Spleen (tissue), 11 donors: ENCODE measurements around the gene PYHIN1. TPM values are rescaled to one million over a fixed set of nuclear protein-coding genes. Genes with fewer than 3 reads are reported as not detected.
A peak's percentile ranks its signal among the peaks of the same experiment; 100 is the strongest.

Experiments used
- DNase-seq: peaks from one replicate; pipeline ENCODE4 v3.0.0-alpha.2; 2020
- H3K27ac ChIP-seq, 8 donors: fragments of 200-600 bp; sonication (generic) in 7 of 8; 1 replicate in 4 of 8; 2 replicates in 4 of 8; pipeline versions ENCODE4 v1.5.0 to v1.8.0; 2016 to 2021; ENCODE audit warnings: inconsistent platforms in 4 of 8, mild to moderate bottlenecking in 4 of 8, moderate library complexity in 1 of 8
- H3K27me3 ChIP-seq, 7 donors: fragments of 200-600 bp; sonication (generic) in 6 of 7; replicated peaks in 1 of 7; 1 replicate in 4 of 7; 2 replicates in 3 of 7; pipeline versions ENCODE4 v1.5.0 to v1.8.0; 2016 to 2021; ENCODE audit warnings: inconsistent platforms in 3 of 7, mild to moderate bottlenecking in 1 of 7
- H3K36me3 ChIP-seq, 6 donors: fragments of 200-600 bp; sonication (generic) in 5 of 6; 1 replicate in 4 of 6; 2 replicates in 2 of 6; pipeline versions ENCODE4 v1.5.0 to v1.8.0; 2016 to 2021; ENCODE audit warnings: inconsistent platforms in 2 of 6
- H3K4me1 ChIP-seq, 6 donors: fragments of 200-600 bp; sonication (generic) in 5 of 6; 1 replicate in 3 of 6; 2 replicates in 3 of 6; pipeline versions ENCODE4 v1.5.0 to v1.8.0; 2016 to 2021; ENCODE audit warnings: inconsistent platforms in 3 of 6
- H3K4me3 ChIP-seq, 8 donors: fragments of 200-600 bp; sonication (generic) in 7 of 8; 1 replicate in 4 of 8; 2 replicates in 4 of 8; pipeline versions ENCODE4 v1.5.0 to v1.8.0; 2016 to 2021; ENCODE audit warnings: inconsistent platforms in 4 of 8, mild to moderate bottlenecking in 4 of 8, moderate library complexity in 2 of 8
- H3K9me3 ChIP-seq, 8 donors: fragments of 200-600 bp; sonication (generic) in 7 of 8; 1 replicate in 4 of 8; 2 replicates in 4 of 8; pipeline versions ENCODE4 v1.5.0 to v1.8.0; 2016 to 2021; ENCODE audit warnings: inconsistent platforms in 4 of 8
- POLR2A ChIP-seq, 3 donors: fragments of 450-650 bp; IDR thresholded peaks; one replicate each; pipeline ENCODE4 v1.5.1; 2017; ENCODE audit warnings: antibody characterized with exemption in 3 of 3, mild to moderate bottlenecking in 1 of 3
- POLR2AphosphoS5 ChIP-seq, 3 donors: sonication (generic); formaldehyde crosslinking; IDR thresholded peaks; one replicate each; pipeline ENCODE4 v1.5.1; 2017; ENCODE audit warnings: antibody characterized with exemption in 3 of 3
- WGBS, 5 donors: extraction: QIAGEN DNeasy Blood & Tissue Kit in 3 of 5; methylation state at CpG; one replicate each; pipeline versions ENCODE4 v1.1.5 to v1.1.7; 2013 to 2018; 5-methylcytosine and 5-hydroxymethylcytosine counted together
- intact Hi-C: fragments of 100-400 bp; cut with DNase I; formaldehyde crosslinking; loops from one replicate; pipeline ENCODE4 v1.15.0; 2023; ENCODE audit warnings: low total_unique reads
- polyA plus RNA-seq, 3 donors: library from polyadenylated mRNA; stranded (reverse); fragments of 200-250 nt; gene quantifications; one replicate each; pipeline ENCODE4 v1.2.1, GENCODE V29; 2013
- total RNA-seq, 7 donors: library from RNA; depleted of rRNA in 3 of 7; stranded (reverse); fragments of >200 nt in 3 of 7; fragmentation: NEBNext Ultra II Directional in 4 of 7; extraction: Animal tissue kit (Norgen Biotek cat#: 25700) in 4 of 7; gene quantifications; one replicate each; pipeline versions ENCODE4 v1.1.0 to v1.2.1, GENCODE V29; 2016 to 2021
- TF ChIP-seq, protein P1 (sequence below), 11 experiments: fragments of 200-600 bp in 7 of 11; fragments of 450-650 bp in 4 of 11; sonication (generic) in 4 of 11; IDR thresholded peaks in 8 of 11; conservative IDR thresholded peaks in 3 of 11; 1 replicate in 7 of 11; 2 replicates in 4 of 11; pipeline versions ENCODE4 v1.4.0 to v1.8.0; 2016 to 2021; ENCODE audit warnings: antibody characterized with exemption in 11 of 11, inconsistent platforms in 4 of 11, mild to moderate bottlenecking in 1 of 11
- donor health status: healthy with polysubstance abuse.
- donor health status: DM: no; HTN: no; CAD: no; lungs with moderate emphysema.
- donor health status: DM: no; HTN: no; CAD: no.
- donor health status: Bipolar disorder and iron deficiency.
- donor health status: healthy.
- donor health status: DM: no; HTN: no; CAD: no.
- donor health status: DM: yes; HTN: yes; CAD: no.

PYHIN1 gene
- total and polyA plus RNA-seq, 10 donors: 3.5 to 48.2 (median 21.2) TPM

DNA sequence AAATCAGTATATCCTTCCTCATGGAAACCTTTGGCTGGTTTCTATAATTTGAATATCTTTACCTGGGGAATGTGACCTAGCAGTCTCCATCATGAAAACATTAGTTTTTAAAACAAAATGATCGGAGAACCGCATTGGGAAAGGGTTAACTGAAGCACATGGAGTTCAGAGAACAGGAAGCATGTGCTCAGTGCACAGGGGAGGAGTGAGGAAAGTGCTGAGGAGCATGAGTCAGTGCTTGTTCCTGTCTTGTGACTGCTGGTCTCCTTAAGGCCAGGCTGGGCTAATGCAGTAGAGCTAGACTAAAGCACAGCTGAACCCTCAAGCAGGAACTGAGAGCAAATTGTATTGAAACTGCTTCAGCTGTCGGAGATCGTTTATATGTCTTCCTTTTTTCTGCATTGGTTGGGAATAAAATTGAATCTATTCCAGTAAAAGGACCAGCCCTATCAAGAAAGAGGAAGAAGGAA lies 84.1 kb downstream of the PYHIN1 start:
- peak; percentile 85 for DNase-seq
- peak overlapping the region in 7 of 8 donors; percentile 0 to 83 (median 21) for H3K4me3 ChIP-seq
- 7 to 16% (median 10%) methylated on average over 4 of the region's 4 CpGs for WGBS, 5 donors
- intact Hi-C loops: loop anchor here (10.0 kb wide), 1 partner anchor 49 kb away; no protein-coding TSS in a partner anchor
- no peaks in the 10 kb centered on the region for H3K9me3 ChIP-seq
- H3K27me3 ChIP-seq: no peaks in the 10 kb centered on the region
- TF ChIP-seq, protein P1, sequence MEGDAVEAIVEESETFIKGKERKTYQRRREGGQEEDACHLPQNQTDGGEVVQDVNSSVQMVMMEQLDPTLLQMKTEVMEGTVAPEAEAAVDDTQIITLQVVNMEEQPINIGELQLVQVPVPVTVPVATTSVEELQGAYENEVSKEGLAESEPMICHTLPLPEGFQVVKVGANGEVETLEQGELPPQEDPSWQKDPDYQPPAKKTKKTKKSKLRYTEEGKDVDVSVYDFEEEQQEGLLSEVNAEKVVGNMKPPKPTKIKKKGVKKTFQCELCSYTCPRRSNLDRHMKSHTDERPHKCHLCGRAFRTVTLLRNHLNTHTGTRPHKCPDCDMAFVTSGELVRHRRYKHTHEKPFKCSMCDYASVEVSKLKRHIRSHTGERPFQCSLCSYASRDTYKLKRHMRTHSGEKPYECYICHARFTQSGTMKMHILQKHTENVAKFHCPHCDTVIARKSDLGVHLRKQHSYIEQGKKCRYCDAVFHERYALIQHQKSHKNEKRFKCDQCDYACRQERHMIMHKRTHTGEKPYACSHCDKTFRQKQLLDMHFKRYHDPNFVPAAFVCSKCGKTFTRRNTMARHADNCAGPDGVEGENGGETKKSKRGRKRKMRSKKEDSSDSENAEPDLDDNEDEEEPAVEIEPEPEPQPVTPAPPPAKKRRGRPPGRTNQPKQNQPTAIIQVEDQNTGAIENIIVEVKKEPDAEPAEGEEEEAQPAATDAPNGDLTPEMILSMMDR (IDR thresholded peaks at IDR 0.05 in 8 of 11, conservative IDR thresholded peaks at IDR 0.05 in 3 of 11): peak in 2 of 11 experiments; percentile 44 to 50
- TF ChIP-seq POLR2AphosphoS5 (IDR thresholded peaks at IDR 0.05): peak in 2 of 3 donors; percentile 47 to 96
- TF ChIP-seq POLR2A (IDR thresholded peaks at IDR 0.05): peak in 2 of 3 donors; percentile 31 to 45
- H3K27ac ChIP-seq: peak overlapping the region; percentile 20 to 96 (median 94)
- peaks cover 9 to 71% (median 50%) of the 10 kb centered on the region in 6 donors for H3K36me3 ChIP-seq
- peaks cover 50 to 92% (median 79%) of the 10 kb centered on the region in 6 donors for H3K4me1 ChIP-seq

DNA sequence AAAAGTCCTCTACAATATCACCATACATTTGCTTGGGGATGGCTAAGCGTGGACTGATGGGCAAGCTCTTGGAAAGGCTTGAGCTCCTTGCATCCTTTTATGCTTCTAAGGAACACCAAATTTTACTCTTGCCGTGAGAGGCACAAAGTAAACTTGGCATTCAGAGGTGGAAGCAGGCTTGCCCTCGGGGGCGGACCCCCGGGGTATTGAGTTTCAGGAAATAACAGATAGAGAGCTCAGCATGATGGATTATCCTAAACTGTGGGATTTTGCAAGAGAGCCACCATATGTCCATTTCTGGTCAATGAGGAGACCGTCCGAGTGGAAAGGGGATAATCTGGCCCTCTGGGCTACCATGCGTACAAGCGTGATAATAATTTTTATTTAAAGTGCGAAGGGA lies 92.4 kb downstream of the PYHIN1 start:
- no peak overlapping the region for H3K4me3 ChIP-seq
- peaks cover 2 to 99% (median 68%) of the 10 kb centered on the region in 6 donors for H3K36me3 ChIP-seq
- no peak for DNase-seq
- TF ChIP-seq, protein P1 (IDR thresholded peaks at IDR 0.05 in 8 of 11, conservative IDR thresholded peaks at IDR 0.05 in 3 of 11): no peak
- TF ChIP-seq POLR2AphosphoS5 (IDR thresholded peaks at IDR 0.05) (no peak), POLR2A (IDR thresholded peaks at IDR 0.05) (no peak)
- H3K27me3 ChIP-seq: no peaks in the 10 kb centered on the region
- no peaks in the 10 kb centered on the region for H3K9me3 ChIP-seq
- peak overlapping the region in 1 of 8 donors; percentile 52 for H3K27ac ChIP-seq
- WGBS, 5 donors: 89 to 96% (median 93%) methylated on average over 10 of the region's 10 CpGs
- intact Hi-C loops: no loop called here
- peaks cover 3 to 100% (median 83%) of the 10 kb centered on the region in 6 donors for H3K4me1 ChIP-seq

DNA sequence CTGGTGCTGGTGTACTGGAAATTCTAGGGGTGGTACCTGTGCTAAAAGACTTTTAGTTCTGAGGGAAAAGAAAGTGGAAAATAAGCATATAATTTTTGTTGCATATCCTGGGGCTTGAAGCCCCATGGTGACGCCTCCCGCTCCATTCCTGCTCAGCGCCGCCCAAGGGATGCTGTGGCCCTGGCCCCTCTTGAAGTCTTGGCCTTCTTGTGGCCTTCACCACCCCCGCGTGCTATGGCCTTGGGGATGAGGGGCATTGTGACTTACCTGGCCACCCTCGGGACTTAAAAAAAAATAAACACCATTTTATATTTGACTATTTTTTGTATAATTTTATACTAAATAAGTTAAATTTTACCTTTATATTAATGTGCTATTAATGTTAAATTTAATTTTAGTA lies 93.7 kb downstream of the PYHIN1 start:
- Histone ChIP-seq H3K36me3 (peaks cover 0 to 99% (median 69%) of the 10 kb centered on the region in 6 donors), H3K4me3 (no peak overlapping the region), H3K4me1 (peaks cover 3 to 99% (median 75%) of the 10 kb centered on the region in 6 donors), H3K27ac (no peak overlapping the region), H3K9me3 (peaks cover 0 to 12% (median 4%) of the 10 kb centered on the region in 8 donors), H3K27me3 (no peaks in the 10 kb centered on the region)
- DNase-seq: no peak
- TF ChIP-seq, protein P1 (IDR thresholded peaks at IDR 0.05 in 8 of 11, conservative IDR thresholded peaks at IDR 0.05 in 3 of 11): no peak
- no peak for TF ChIP-seq POLR2A (IDR thresholded peaks at IDR 0.05)
- TF ChIP-seq POLR2AphosphoS5 (IDR thresholded peaks at IDR 0.05): peak in 2 of 3 donors; percentile 11 to 39
- 89 to 94% (median 91%) methylated on average over 7 of the region's 7 CpGs for WGBS, 5 donors
- intact Hi-C loops: no loop called here

Other genes starting within 250 kb of the PYHIN1 start
- 10 to 100 TPM in 1 of 7 donors, 1 to 10 TPM in 5, under 1 TPM in 1; 0.97 to 32.6 (median 5.1) TPM for gene SPTA1, start 244.8 kb upstream of the PYHIN1 start, total RNA-seq
- gene SPTA1, start 244.8 kb upstream of the PYHIN1 start, polyA plus RNA-seq: under 1 TPM; 0.05 to 0.45 (median 0.07) TPM
- gene OR6K2, start 230.9 kb upstream of the PYHIN1 start, total RNA-seq: not detected
- gene OR6K2, start 230.9 kb upstream of the PYHIN1 start, polyA plus RNA-seq: not detected
- gene OR6K3, start 210.8 kb upstream of the PYHIN1 start, total RNA-seq: under 1 TPM in 1 of 7 donors, not detected in 6; 0.67 TPM
- gene OR6K3, start 210.8 kb upstream of the PYHIN1 start, polyA plus RNA-seq: not detected
- not detected for gene OR6K6, start 176.8 kb upstream of the PYHIN1 start, total RNA-seq
- gene OR6K6, start 176.8 kb upstream of the PYHIN1 start, polyA plus RNA-seq: not detected
- gene OR6N1, start 159.4 kb upstream of the PYHIN1 start, total RNA-seq: under 1 TPM in 2 of 7 donors, not detected in 5; 0.77 to 0.84 TPM
- under 1 TPM in 1 of 3 donors, not detected in 2; 0.10 TPM for gene OR6N1, start 159.4 kb upstream of the PYHIN1 start, polyA plus RNA-seq
- gene OR6N2, start 150.3 kb upstream of the PYHIN1 start, total RNA-seq: under 1 TPM in 1 of 7 donors, not detected in 6; 0.47 TPM
- gene OR6N2, start 150.3 kb upstream of the PYHIN1 start, polyA plus RNA-seq: not detected
- gene MNDA, start 100.2 kb upstream of the PYHIN1 start, total RNA-seq: 100 to 1,000 TPM in 5 of 7 donors, 10 to 100 TPM in 2; 49.1 to 218 (median 130) TPM
- 10 to 100 TPM in 2 of 3 donors, 1 to 10 TPM in 1; 9.3 to 40.2 (median 23.3) TPM for gene MNDA, start 100.2 kb upstream of the PYHIN1 start, polyA plus RNA-seq
- 100 to 1,000 TPM; 155 to 201 (median 175) TPM for gene IFI16, start 78.4 kb downstream of the PYHIN1 start, total RNA-seq
- gene IFI16, start 78.4 kb downstream of the PYHIN1 start, polyA plus RNA-seq: 100 to 1,000 TPM; 165 to 205 (median 186) TPM
- 10 to 100 TPM; 29.3 to 73.9 (median 42.6) TPM for gene AIM2, start 145.2 kb downstream of the PYHIN1 start, total RNA-seq
- 10 to 100 TPM; 26.2 to 57.8 (median 33.4) TPM for gene AIM2, start 145.2 kb downstream of the PYHIN1 start, polyA plus RNA-seq
- gene CADM3, start 240.1 kb downstream of the PYHIN1 start, total RNA-seq: 1 to 10 TPM in 6 of 7 donors, under 1 TPM in 1; 0.92 to 6.8 (median 4.0) TPM
- gene CADM3, start 240.1 kb downstream of the PYHIN1 start, polyA plus RNA-seq: 1 to 10 TPM; 4.1 to 6.3 (median 4.5) TPM